Parathyroid adenoma (tissue), 2 donors: ENCODE data around the gene AMZ2.
A peak's percentile ranks its signal among the peaks of the same experiment; 100 is the strongest.

Experiments
- H2AFZ ChIP-seq: fragments of 300-600 bp; sonication (generic); one replicate; pipeline ENCODE4 v1.7.0; 2017; ENCODE audit warnings: antibody characterized with exemption, mild to moderate bottlenecking
- H3K27ac ChIP-seq: fragments of 300-600 bp; sonication (generic); one replicate; pipeline ENCODE4 v1.7.0; 2017
- H3K27me3 ChIP-seq: fragments of 300-600 bp; sonication (generic); one replicate; pipeline ENCODE4 v1.7.0; 2017; ENCODE audit warnings: low read length; ENCODE audit not compliant: control insufficient read depth, insufficient read depth
- H3K36me3 ChIP-seq: fragments of 300-600 bp; sonication (generic); one replicate; pipeline ENCODE4 v1.7.0; 2017; ENCODE audit warnings: low read length; ENCODE audit not compliant: control insufficient read depth, insufficient read depth
- H3K4me1 ChIP-seq: fragments of 300-600 bp; sonication (generic); one replicate; pipeline ENCODE4 v1.7.0; 2017; ENCODE audit warnings: control low read depth
- H3K4me2 ChIP-seq: fragments of 300-600 bp; sonication (generic); one replicate; pipeline ENCODE4 v1.7.0; 2017; ENCODE audit warnings: low read length
- H3K4me3 ChIP-seq: fragments of 300-600 bp; sonication (generic); one replicate; pipeline ENCODE4 v1.7.0; 2017; ENCODE audit warnings: low read depth, low read length
- H3K79me2 ChIP-seq: fragments of 300-600 bp; sonication (generic); one replicate; pipeline ENCODE4 v1.7.0; 2017; ENCODE audit warnings: control low read depth
- H3K9ac ChIP-seq: fragments of 300-600 bp; sonication (generic); one replicate; pipeline ENCODE4 v1.7.0; 2017; ENCODE audit warnings: mild to moderate bottlenecking
- H3K9me3 ChIP-seq: fragments of 300-600 bp; sonication (generic); one replicate; pipeline ENCODE4 v1.7.0; 2017; ENCODE audit warnings: low read length; ENCODE audit not compliant: control insufficient read depth
- CTCF ChIP-seq: fragments of 300-600 bp; sonication (generic); IDR thresholded peaks from one replicate; pipeline ENCODE4 v1.7.0; 2017; ENCODE audit warnings: antibody characterized with exemption, mild to moderate bottlenecking
- donor health status: primary hyperparathyroidism.

AMZ2 gene

GRCh38 chr17:68298601-68299000, 50.8 kb downstream of the AMZ2 start:
- Histone ChIP-seq H3K36me3 (no peaks in the 10 kb centered on the region), H3K79me2 (no peaks in the 10 kb centered on the region), H3K27me3 (no peaks in the 10 kb centered on the region), H3K4me1 (no peaks in the 10 kb centered on the region), H2AFZ (no peak overlapping the region), H3K9ac (no peak overlapping the region), H3K4me2 (no peak overlapping the region), H3K27ac (no peak overlapping the region), H3K9me3 (no peaks in the 10 kb centered on the region), H3K4me3 (no peak overlapping the region)
- no peak for TF ChIP-seq CTCF

- Histone ChIP-seq H3K4me3 (no peak overlapping the region), H3K4me1 (no peaks in the 10 kb centered on the region), H3K27me3 (no peaks in the 10 kb centered on the region), H2AFZ (no peak overlapping the region), H3K36me3 (no peaks in the 10 kb centered on the region), H3K4me2 (no peak overlapping the region), H3K79me2 (no peaks in the 10 kb centered on the region), H3K9me3 (no peaks in the 10 kb centered on the region), H3K9ac (no peak overlapping the region), H3K27ac (no peak overlapping the region)
- no peak for TF ChIP-seq CTCF
These were observed 52.0 kb downstream of the AMZ2 start for GRCh38 chr17:68299817-68300216.

- no peak overlapping the region for H3K4me3 ChIP-seq
- H3K79me2 ChIP-seq = no peaks in the 10 kb centered on the region
- no peaks in the 10 kb centered on the region for H3K36me3 ChIP-seq
These were observed 53.7 kb downstream of the AMZ2 start for GRCh38 chr17:68301438-68301959.

GRCh38 chr17:68302066-68302564, 54.3 kb downstream of the AMZ2 start:
- H3K79me2 ChIP-seq = no peaks in the 10 kb centered on the region
- H3K27ac ChIP-seq = no peak overlapping the region

More at GRCh38 chr17:68301438-68301959, 53.7 kb downstream of the AMZ2 start:
- no peaks in the 10 kb centered on the region for H3K27me3 ChIP-seq
- H3K4me1 ChIP-seq = no peaks in the 10 kb centered on the region
- TF ChIP-seq CTCF = no peak
- H3K27ac ChIP-seq = no peak overlapping the region
- no peaks in the 10 kb centered on the region for H3K9me3 ChIP-seq
- no peak overlapping the region for H3K9ac ChIP-seq
- no peak overlapping the region for H2AFZ ChIP-seq
- H3K4me2 ChIP-seq = no peak overlapping the region

More at GRCh38 chr17:68302066-68302564, 54.3 kb downstream of the AMZ2 start:
- Histone ChIP-seq H2AFZ (peak overlapping the region; percentile 1), H3K4me1 (no peaks in the 10 kb centered on the region), H3K4me2 (no peak overlapping the region), H3K36me3 (no peaks in the 10 kb centered on the region), H3K27me3 (no peaks in the 10 kb centered on the region), H3K9ac (no peak overlapping the region), H3K9me3 (no peaks in the 10 kb centered on the region), H3K4me3 (no peak overlapping the region)
- TF ChIP-seq CTCF = no peak
